Measurements from ENCODE around the gene TM7SF3. TPM values are rescaled to one million over a fixed set of nuclear protein-coding genes. Genes with fewer than 3 reads are reported as not detected.
"Not testable (repeated sequence)": the region's sequence is repeated elsewhere in the genome, so short reads cannot be mapped to it uniquely, and the experiment has no call there.

TM7SF3 gene
- total RNA-seq, 1 donor from 2014 or later, result 23.7 TPM

GRCh38 chr12:27017163-27017823, 3.1 kb upstream of the TM7SF3 start:
- intact Hi-C loops (cut with DNase I); DNase-seq (ENCODE audit: low spot score): not testable (repeated sequence)

GRCh38 chr12:27015730-27016076, 1.5 kb upstream of the TM7SF3 start:
- intact Hi-C loops (cut with DNase I), result loop anchor here (2.0 kb wide), 1 partner anchor 77 kb away; the partner anchor contains the start of gene FGFR1OP2
- DNase-seq (ENCODE audit: low spot score), result no peak

- no peak for DNase-seq (ENCODE audit: low spot score)
- intact Hi-C loops (cut with DNase I), result loop anchor here (2.0 kb wide), 1 partner anchor 76 kb away; the partner anchor contains the start of gene FGFR1OP2
Observed at GRCh38 chr12:27014859-27015729, 910 bp upstream of the TM7SF3 start.

- DNase-seq (ENCODE audit: low spot score), result no peak
- intact Hi-C loops (cut with DNase I), result loop anchor here (2.0 kb wide), 1 partner anchor 75 kb away; the partner anchor contains the start of gene FGFR1OP2
Observed at GRCh38 chr12:27013611-27014084, 536 bp downstream of the TM7SF3 start.

DNA sequence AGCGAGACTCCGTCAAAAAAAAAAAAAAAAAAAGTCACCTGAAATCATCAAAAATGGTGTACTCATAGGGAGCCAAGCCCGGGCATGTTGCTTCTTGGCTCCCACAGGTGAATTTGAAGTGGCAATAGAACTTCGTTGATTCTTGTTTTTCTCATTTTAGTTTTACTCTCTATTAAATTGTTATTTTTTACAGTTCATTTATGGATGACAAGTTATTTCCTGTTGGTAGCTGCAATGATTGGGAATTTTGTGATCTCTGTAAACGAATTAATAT, 1.3 kb downstream of the TM7SF3 start:
- intact Hi-C loops (cut with DNase I), result no loop called here
- DNase-seq (ENCODE audit: low spot score), result no peak

GRCh38 chr12:27012239-27012981, 1.8 kb downstream of the TM7SF3 start:
- intact Hi-C loops (cut with DNase I), result no loop called here
- no peak for DNase-seq (ENCODE audit: low spot score)

- DNase-seq (ENCODE audit: low spot score), result no peak
- intact Hi-C loops (cut with DNase I), result no loop called here
Observed at GRCh38 chr12:27009881-27010301, 4.3 kb downstream of the TM7SF3 start.

GRCh38 chr12:27008081-27008480, 6.1 kb downstream of the TM7SF3 start:
- DNase-seq (ENCODE audit: low spot score), result no peak
- intact Hi-C loops (cut with DNase I), result no loop called here

GRCh38 chr12:27006797-27007467, 7.3 kb downstream of the TM7SF3 start:
- intact Hi-C loops (cut with DNase I), result no loop called here
- DNase-seq (ENCODE audit: low spot score), result no peak

DNA sequence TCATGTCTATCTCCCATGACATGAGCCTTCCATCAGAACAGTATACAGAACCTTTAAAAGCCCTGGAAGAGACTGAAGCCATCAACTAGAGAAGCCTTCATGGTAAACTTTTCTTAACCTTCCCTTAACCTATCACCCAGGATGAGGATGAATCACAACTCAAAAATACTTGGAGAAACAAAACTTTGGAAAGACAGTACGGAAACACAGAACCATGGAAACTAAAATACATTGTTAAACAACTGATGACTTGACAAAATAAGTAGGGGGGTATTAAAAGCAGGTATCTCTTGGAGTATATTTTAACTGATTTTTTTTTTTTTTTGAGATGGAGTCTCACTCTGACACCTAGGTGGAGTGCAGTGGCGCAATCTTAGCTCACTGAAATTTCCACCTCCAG, 8.7 kb downstream of the TM7SF3 start:
- intact Hi-C loops (cut with DNase I), result no loop called here
- DNase-seq (ENCODE audit: low spot score), result no peak

DNA sequence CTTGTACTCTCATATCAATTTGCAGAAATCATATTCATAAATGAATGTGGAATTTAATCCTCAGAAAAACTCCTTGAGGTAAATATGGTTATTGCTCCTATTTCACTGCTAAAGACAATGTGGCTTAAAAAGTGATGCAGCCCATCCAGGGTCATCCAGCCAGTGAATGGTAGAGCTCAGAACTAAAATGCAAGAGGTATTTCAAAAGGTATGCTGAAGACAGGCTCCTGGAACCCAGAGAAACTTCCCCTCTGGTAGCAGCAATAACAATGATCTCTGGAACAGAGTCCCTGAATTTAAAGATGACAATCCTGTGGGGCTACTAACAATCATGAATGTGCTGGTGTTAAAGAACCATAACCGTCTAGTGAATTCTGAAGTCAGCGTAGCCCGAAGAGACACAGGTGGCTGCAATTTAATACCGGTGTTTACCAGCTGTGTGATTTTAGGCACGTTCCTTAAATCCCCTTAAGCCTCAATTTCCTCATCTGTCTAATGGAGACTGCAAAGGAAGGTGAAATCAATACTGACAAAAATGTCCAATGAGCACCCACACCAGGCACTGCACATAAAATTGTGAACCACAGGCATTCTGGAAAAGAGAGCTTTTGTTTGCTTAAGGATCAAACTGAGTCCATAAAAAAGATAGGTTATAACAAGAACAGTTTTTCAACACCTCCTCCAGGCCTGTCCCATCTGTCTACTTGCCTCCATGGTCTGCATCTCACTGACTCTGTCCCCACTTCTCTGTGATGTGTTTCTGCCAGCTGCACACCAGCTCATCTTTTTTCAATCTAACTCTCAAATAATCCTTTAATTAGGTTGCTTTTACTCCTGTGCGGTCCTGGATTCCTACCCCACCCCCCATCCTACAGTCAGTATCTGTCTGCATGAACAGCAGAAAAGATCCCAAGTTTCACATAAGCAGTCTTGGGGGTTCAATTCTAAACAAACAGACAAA, 10.5 kb downstream of the TM7SF3 start:
- intact Hi-C loops (cut with DNase I), result no loop called here

DNA sequence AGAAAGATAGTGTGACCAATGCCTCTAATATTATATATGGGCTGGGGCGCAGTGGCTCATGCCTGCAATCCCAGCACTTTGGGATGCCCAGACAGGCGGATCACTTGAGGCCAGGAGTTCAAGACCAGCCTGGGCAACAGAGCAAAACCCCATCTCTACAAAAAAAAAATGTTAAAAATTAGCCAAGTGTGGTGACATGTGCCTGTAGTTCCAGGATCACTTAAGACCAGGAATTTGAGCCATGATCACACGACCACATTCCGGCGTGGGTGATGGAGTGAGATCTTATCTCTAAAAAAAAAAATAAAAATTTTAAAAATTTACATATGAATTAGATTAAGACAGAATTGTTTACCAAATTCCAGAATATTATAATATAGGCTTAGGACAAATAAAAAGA, 12.0 kb downstream of the TM7SF3 start:
- no peak for DNase-seq (ENCODE audit: low spot score)
- intact Hi-C loops (cut with DNase I), result no loop called here

More for the DNA sequence above, 10.5 kb downstream of the TM7SF3 start:
- DNase-seq (ENCODE audit: low spot score), result no peak

DNA sequence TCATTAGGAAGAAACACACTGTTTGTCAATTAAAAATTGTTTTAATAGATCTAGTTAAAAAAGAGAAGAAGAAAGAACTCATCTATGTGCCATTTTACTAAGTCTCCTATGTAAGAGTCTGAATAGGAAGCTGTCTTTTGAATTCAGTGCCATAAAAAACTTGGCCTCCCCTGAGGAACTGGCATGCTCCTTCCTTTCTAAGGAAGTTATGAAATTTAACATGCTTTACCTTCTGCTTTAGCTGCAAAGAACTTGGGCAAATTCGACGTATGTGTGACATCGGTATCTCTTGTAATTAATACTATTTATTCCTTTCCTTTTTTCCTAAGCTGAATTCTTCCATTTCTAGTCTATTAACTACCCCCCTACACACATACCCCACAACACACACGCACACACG, 12.5 kb downstream of the TM7SF3 start:
- no peak for DNase-seq (ENCODE audit: low spot score)
- intact Hi-C loops (cut with DNase I), result no loop called here

GRCh38 chr12:27000961-27001360, 13.2 kb downstream of the TM7SF3 start:
- intact Hi-C loops (cut with DNase I), result no loop called here
- no peak for DNase-seq (ENCODE audit: low spot score)

DNA sequence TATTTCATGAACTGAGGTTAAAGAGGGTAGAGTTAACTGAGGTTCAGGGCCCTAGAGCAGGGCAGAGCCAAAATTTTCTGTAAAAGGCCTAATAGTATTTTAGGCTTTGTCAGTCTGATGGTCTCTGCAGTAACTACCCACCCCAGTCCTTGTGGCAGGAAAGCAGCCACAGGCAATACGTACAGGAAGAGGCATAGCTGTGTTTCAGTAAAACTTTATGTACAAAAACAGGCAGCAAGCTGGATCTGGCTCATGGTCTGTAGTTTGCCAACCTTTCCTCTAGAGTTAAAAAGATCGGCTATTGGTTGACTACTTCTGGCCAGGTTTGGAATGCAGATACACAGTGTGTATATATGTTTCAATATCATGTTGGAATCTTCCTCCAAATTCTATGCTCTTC, 17.2 kb downstream of the TM7SF3 start:
- DNase-seq (ENCODE audit: low spot score), result no peak

GRCh38 chr12:26995706-26996105, 18.5 kb downstream of the TM7SF3 start:
- intact Hi-C loops (cut with DNase I), result no loop called here
- DNase-seq (ENCODE audit: low spot score), result no peak

More for the DNA sequence above, 17.2 kb downstream of the TM7SF3 start:
- intact Hi-C loops (cut with DNase I), result no loop called here

DNA sequence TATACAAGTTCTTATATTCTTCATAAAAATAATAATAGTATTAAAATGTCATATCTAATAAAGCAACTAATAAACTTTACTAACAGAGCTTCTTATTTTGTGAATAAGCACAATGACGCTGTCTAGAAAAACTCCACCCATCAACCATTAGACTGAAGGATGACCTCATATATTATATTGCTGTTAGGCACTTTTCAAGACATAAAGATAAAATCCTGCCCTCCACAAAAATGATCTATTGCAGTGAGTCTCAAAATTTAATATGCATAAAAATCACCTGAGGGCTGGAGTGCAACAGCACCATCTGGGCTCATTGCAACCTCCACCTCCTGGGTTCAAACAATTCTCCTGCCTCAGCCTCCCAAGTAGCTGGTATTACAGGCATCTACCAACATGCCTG, 20.1 kb downstream of the TM7SF3 start:
- no peak for DNase-seq (ENCODE audit: low spot score)
- intact Hi-C loops (cut with DNase I), result no loop called here

DNA sequence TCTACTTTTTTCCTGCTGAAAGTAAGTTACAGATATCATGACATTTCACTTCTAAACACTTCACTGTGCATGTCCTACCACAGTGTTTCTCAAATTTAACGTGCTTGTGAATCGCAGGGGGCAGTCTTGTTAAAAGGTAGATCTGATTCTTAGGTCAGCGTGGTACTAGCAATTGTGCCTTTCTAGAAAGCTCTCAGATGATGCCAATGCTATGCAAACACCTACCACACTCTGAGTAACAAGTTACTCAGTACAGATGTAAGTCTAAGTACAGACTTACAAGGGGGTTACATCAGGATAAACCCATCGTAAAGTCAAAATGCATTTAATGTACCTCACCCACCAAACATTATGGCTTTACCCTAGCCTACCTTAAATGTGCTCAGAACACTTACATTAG, 22.4 kb downstream of the TM7SF3 start:
- intact Hi-C loops (cut with DNase I), result no loop called here
- no peak for DNase-seq (ENCODE audit: low spot score)

DNA sequence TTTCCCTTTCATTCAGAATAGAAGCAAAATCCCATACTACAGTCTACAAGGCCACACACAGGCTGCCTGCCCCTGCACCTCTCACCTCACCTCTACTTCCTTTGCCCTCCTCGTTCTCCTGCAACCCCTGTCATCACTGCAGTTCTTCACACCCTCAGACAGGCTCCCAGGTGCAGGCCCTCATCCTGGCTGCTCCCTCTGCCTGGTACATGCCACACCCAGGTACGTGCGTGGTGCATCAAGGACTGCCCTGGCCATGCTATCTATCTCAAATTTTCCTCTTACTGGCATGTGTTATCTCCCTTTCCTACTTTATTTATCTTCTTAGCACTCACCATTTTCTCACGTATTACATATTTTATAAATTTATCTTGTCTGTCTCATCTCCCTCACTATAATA, 24.3 kb downstream of the TM7SF3 start:
- intact Hi-C loops (cut with DNase I), result no loop called here
- DNase-seq (ENCODE audit: low spot score), result no peak
